Thyroid gland (tissue), 4 donors: ENCODE results near the gene SH3BP4. TPM values are rescaled to one million over a fixed set of nuclear protein-coding genes. Genes with fewer than 3 reads are reported as not detected.

Experiments used
- DNase-seq, 2 donors: peaks; one replicate each; pipeline ENCODE4 v3.0.0-alpha.2; 2019
- H3K27ac ChIP-seq, 3 donors: fragments of 200-600 bp; sonication (generic); 1 replicate in 2 of 3; 2 replicates in 1 of 3; pipeline ENCODE4 v1.5.1; 2016 to 2019; ENCODE audit warnings: mild to moderate bottlenecking in 1 of 3, moderate library complexity in 1 of 3
- H3K27me3 ChIP-seq: fragments of 200-600 bp; sonication (generic); one replicate; pipeline ENCODE4 v1.5.1; 2019
- H3K36me3 ChIP-seq, 2 donors: fragments of 200-600 bp; sonication (generic); one replicate each; pipeline ENCODE4 v1.5.1; 2016 to 2019
- H3K4me1 ChIP-seq, 2 donors: fragments of 200-600 bp; sonication (generic); one replicate each; pipeline ENCODE4 v1.5.1; 2017 to 2019
- H3K4me3 ChIP-seq, 3 donors: fragments of 200-600 bp; sonication (generic); replicated peaks in 1 of 3; 1 replicate in 2 of 3; 2 replicates in 1 of 3; pipeline ENCODE4 v1.5.1; 2016; ENCODE audit warnings: mild to moderate bottlenecking in 1 of 3
- H3K9me3 ChIP-seq: fragments of 200-600 bp; sonication (generic); one replicate; pipeline ENCODE4 v1.5.1; 2017
- CTCF ChIP-seq, 6 experiments: fragments of 200-600 bp in 3 of 6; fragments of 450-650 bp in 3 of 6; sonication (generic) in 3 of 6; IDR thresholded peaks; one replicate each; pipeline ENCODE4 v1.5.1; 2016 to 2019; ENCODE audit warnings: antibody characterized with exemption in 6 of 6, mild to moderate bottlenecking in 2 of 6, inconsistent platforms in 1 of 6, moderate library complexity in 1 of 6
- POLR2A ChIP-seq, 2 donors: fragments of 450-650 bp; IDR thresholded peaks; one replicate each; pipeline ENCODE4 v1.6.1; 2017; ENCODE audit warnings: antibody characterized with exemption in 2 of 2, mild to moderate bottlenecking in 2 of 2, moderate library complexity in 1 of 2
- WGBS, 2 donors: methylation state at CpG; one replicate each; pipeline ENCODE4 v1.1.5; 2017; 5-methylcytosine and 5-hydroxymethylcytosine counted together
- intact Hi-C: fragments of 100-400 bp; cut with DNase I; formaldehyde crosslinking; loops from one replicate; pipeline ENCODE4 v1.15.1; 2023
- total RNA-seq, 4 donors: library from RNA; depleted of rRNA; stranded (reverse); fragments of >200 nt; gene quantifications; one replicate each; pipeline ENCODE4 v1.2.3, GENCODE V29; 2016

Gene SH3BP4
- total RNA-seq, 4 donors from 2014 or later = 36.9 to 64.6 (median 47.9) TPM

- H3K4me1 ChIP-seq = peaks cover 6 to 15% of the 10 kb centered on the region in 2 donors
- intact Hi-C loops = loop anchor here (10.0 kb wide), 1 partner anchor 176 kb away; no protein-coding TSS in a partner anchor
- no peaks in the 10 kb centered on the region for H3K27me3 ChIP-seq
- H3K4me3 ChIP-seq = no peak overlapping the region
- peak overlapping the region; percentile 34 to 55 (median 37) for H3K27ac ChIP-seq
- H3K36me3 ChIP-seq = peaks cover 6 to 16% of the 10 kb centered on the region in 2 donors
- TF ChIP-seq POLR2A (IDR thresholded peaks at IDR 0.05) = no peak
- TF ChIP-seq CTCF (IDR thresholded peaks at IDR 0.05) = peak in 4 of 6 experiments; percentile 10 to 30 (median 18)
- no peaks in the 10 kb centered on the region for H3K9me3 ChIP-seq
- peak; percentile 82 to 90 for DNase-seq
- WGBS, 2 donors = 36 to 55% methylated on average over 7 of the region's 7 CpGs
Observed at GRCh38 chr2:235050980-235051351, 99.1 kb downstream of the SH3BP4 start.

- Histone ChIP-seq H3K27me3 (no peaks in the 10 kb centered on the region), H3K36me3 (peaks cover 6 to 16% of the 10 kb centered on the region in 2 donors), H3K4me1 (peaks cover 6 to 15% of the 10 kb centered on the region in 2 donors), H3K9me3 (no peaks in the 10 kb centered on the region), H3K27ac (peak overlapping the region in 1 of 3 donors; percentile 55), H3K4me3 (no peak overlapping the region)
- intact Hi-C loops = loop anchor here (10.0 kb wide), 1 partner anchor 177 kb away; no protein-coding TSS in a partner anchor
- DNase-seq = no peak
- no peak for TF ChIP-seq CTCF (IDR thresholded peaks at IDR 0.05)
- no peak for TF ChIP-seq POLR2A (IDR thresholded peaks at IDR 0.05)
- 76 to 81% methylated on average over 18 of the region's 18 CpGs for WGBS, 2 donors
Observed at GRCh38 chr2:235051436-235052260, 99.8 kb downstream of the SH3BP4 start.

DNA sequence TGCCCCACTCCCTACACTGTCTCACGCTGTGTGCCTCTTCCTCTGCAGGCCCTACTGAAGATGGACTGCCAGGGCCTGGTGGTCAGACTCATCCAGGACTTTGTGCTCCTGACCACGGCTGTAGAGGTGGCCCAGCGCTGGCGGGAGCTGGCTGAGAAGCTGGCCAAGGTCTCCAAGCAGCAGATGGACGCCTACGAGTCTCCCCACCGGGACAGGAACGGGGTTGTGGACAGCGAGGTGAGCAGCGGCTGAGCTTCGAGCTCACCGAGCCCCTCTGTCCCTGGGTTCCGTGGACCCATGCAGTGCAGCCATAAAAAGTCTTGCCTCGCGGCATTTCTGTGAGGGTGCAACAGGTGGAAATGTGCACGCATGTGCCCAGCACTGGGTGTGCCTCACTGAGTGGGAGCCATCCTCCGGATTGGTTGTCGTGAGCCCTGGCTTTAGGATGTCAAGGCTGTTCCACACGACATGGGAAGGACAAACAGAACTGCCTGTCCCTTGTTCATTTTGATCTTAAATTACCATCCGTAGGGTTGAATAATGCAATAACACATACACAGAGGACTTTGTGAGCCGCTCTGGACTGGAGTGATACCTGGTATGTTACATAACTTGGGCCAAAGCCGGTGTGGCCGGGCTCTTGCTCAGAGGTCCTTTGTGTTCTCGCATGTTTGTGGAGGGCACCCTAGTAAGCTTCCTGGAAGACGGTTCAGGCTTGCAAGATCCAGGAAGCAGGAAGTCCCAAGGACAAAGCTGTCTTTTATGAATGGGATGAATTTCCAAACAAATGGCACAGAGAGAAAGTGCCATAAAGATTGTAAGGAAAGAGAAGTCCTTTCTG lies 100.9 kb downstream of the SH3BP4 start:
- Histone ChIP-seq H3K4me3 (no peak overlapping the region), H3K9me3 (no peaks in the 10 kb centered on the region), H3K4me1 (peaks cover 6 to 15% of the 10 kb centered on the region in 2 donors), H3K27me3 (no peaks in the 10 kb centered on the region), H3K36me3 (peaks cover 6 to 16% of the 10 kb centered on the region in 2 donors), H3K27ac (no peak overlapping the region)
- intact Hi-C loops = loop anchor here (10.0 kb wide), 1 partner anchor 178 kb away; no protein-coding TSS in a partner anchor
- DNase-seq = no peak
- 89 to 98% methylated on average over 22 to 24 of the region's 25 CpGs for WGBS, 2 donors
- TF ChIP-seq CTCF (IDR thresholded peaks at IDR 0.05) = no peak
- TF ChIP-seq POLR2A (IDR thresholded peaks at IDR 0.05) = no peak

DNA sequence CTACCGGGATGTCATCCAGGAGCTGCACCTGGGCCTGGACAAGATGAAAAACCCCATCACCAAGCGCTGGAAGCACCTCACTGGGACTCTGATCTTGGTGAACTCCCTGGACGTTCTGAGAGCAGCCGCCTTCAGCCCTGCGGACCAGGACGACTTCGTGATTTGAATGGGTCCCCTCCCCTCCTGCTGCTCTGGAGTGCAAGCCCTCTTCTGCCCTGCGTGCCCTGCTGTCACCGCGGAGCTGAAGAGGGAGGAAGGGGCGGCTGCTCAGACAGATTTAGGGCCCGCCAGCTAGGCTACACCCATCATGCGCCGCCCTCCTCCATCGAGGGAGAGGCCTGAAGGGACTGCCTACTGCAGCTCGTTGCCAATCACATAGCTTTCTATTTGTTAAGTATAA lies 101.8 kb downstream of the SH3BP4 start:
- intact Hi-C loops = loop anchor here (10.0 kb wide), 1 partner anchor 179 kb away; no protein-coding TSS in a partner anchor
- peaks cover 6 to 16% of the 10 kb centered on the region in 2 donors for H3K36me3 ChIP-seq
- H3K27ac ChIP-seq = no peak overlapping the region
- peaks cover 6 to 15% of the 10 kb centered on the region in 2 donors for H3K4me1 ChIP-seq
- no peaks in the 10 kb centered on the region for H3K27me3 ChIP-seq
- no peaks in the 10 kb centered on the region for H3K9me3 ChIP-seq
- TF ChIP-seq POLR2A (IDR thresholded peaks at IDR 0.05) (no peak), CTCF (IDR thresholded peaks at IDR 0.05) (no peak)
- no peak overlapping the region for H3K4me3 ChIP-seq
- DNase-seq = no peak
- WGBS, 2 donors = 86 to 94% methylated on average over 12 to 16 of the region's 16 CpGs
